NAMALWA (cell line): ENCODE data around the gene NLGN1.

Experiments used
- DNase-seq: peaks from one replicate; pipeline ENCODE4 v3.0.0-alpha.2; 2015; ENCODE audit warnings: low spot score

Gene NLGN1

DNA sequence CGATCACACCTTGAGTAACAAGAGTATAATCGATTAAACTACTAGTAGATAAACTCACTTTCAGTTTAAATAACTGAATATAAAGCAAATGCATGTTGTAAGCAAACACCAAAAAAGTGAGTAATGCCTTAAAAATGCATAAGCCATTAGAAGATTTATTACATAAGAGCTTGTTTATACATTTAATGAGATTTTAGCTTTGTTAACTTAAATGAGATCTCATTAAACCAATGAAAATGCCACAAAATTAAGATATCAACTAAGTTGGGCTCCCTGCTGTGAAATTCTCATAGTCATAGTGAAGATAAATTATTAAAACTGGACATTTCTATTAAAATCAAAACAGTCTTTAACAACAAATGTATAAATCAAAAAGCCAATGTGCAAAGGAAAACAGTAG is 701.2 kb downstream of the NLGN1 start:
- DNase-seq = no peak

DNA sequence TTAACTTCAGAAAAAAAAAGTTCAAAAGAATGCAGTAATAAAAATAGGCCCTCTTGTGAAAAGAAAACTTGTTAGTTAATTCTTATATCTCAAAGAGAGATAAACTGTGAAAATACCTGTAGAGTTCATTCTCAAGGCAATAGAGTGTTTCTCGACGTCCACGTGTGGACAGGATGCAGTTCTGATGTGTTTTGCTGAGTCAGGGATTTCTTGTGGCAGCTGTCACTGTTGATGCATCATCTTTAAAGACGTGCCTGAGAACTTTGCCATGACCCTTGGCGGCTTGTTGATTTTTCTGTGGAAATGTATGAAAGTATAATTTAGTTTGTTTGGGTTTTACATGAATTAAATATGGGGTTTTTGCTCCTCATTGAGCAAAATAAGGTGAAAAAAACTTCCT is 702.2 kb downstream of the NLGN1 start:
- DNase-seq = no peak

DNA sequence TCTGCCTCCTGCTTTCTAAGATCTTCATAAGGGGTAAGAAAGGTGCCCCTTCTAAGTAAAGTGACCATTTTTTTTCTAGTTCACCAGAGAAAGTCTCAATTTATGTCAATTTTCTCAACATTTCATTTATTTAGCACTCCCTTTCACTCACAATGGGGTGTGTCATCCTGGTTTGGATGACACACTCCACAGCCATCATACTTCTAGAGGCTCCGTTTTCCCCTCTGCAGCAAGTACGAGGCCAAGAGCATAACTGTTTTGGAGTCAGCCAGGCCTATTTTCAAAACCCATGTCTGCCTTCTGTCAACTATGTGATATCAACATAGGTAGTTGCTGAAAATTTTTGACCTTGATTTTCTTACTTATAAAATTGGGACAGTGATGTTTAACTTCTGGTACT is 703.2 kb downstream of the NLGN1 start:
- no peak for DNase-seq

DNA sequence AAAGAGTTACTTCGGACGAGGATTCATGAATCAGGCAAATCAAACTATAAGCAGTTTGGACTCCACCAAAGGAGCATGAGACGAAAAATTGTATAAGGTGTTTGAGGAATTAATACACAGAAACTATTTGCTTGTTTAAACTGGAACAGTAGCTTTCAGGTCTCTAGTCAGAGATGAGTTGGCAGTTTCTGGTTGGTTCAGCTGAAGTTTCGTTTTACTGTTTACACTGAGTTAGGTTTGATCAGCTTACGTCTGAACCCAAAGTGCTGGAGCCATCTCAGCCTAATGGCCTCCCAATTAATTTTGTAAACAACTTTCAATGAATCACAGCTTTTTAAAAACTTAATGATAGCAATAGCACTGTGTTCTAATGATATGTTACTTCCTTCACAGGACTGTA is 703.7 kb downstream of the NLGN1 start:
- DNase-seq = no peak

DNA sequence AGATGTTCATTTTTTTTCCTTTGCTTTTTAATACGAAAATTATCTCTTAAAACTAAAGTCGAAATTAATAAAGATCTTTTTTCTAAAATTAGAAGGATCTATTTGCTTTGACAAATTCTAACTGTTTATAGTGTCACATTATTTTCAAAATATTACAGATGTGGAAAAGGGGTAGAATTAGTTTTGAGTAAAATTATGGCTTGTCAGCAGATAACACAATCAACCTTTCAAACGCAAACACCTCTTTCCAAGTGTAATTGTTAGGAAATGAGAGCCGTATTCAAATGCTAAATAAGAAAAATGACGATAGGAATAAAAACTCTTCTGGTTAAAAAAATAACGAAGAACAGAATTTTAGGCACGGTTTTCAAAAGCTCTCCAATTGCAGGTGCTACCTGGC is 704.7 kb downstream of the NLGN1 start:
- DNase-seq = no peak

DNA sequence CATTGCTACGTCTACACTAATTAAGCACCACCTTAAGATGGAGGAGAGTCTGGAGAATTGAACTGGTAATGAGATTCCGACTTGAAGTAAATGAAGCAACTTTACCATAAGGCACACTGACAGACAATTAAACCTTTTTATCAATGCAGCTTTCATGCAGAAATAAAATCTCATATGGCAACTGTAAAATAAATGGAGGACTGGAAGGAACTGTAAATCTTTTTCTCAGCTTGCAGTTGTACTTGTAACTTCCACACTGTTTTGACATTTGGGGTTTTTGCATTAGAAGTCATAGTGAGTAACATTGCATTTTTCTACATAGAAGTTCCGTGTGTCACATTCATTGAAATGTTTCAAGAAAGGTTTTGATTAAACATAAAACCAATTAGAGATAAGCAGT is 705.3 kb downstream of the NLGN1 start:
- DNase-seq = no peak

DNA sequence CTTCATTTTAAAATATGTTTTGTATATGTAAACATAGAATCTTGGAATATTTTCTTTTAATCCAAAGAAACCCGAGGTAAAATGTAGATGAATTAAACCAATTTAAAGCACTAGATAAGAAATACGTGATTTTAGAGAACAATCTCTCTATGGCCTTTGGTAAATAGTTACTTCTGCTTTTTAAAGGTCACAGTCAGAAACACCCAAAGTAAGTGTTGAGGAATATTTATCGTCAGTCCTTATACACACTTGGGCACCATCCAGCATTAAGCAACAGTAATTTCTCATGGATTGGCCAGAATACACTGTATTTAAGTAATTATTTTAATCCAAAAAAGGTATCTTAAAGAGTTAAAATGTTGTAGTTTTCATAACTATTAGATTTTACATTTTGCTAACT is 713.2 kb downstream of the NLGN1 start:
- DNase-seq = no peak

DNA sequence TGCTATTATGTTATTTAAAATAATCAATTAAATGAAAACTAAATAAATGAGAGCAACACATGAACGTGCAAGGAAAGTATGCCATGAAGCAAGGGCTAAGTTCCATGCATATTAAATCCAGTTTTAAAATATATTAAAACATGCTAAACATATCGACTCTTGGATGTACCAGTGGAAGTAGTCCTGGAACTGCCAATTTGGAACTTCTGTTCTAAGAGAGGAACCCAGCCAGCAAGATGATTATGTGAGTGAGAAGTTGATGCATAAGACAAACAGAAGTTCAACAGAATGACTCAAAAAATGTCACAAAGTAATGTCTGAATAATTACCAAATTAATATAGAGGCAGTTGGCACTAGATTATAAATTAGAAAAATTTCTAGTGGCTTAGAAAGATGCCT is 714.2 kb downstream of the NLGN1 start:
- DNase-seq = no peak

DNA sequence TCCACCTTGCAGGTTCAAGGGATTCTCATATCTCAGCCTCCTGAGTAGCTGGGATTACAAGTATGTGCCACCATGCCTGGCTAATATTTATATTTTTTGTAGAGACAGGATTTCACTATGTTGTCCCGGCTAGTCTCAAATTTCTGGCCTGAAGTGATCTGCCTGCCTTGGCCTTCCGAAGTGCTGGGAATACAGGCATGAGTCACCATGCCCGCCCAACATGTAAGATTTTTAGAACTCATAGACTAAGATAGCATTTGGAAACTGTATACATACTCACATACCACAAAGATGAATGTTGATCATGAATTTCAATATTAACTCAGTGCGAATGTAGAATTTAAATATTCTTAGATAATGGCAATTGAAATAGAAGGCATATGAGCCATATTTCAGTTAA is 718.9 kb downstream of the NLGN1 start:
- no peak for DNase-seq

DNA sequence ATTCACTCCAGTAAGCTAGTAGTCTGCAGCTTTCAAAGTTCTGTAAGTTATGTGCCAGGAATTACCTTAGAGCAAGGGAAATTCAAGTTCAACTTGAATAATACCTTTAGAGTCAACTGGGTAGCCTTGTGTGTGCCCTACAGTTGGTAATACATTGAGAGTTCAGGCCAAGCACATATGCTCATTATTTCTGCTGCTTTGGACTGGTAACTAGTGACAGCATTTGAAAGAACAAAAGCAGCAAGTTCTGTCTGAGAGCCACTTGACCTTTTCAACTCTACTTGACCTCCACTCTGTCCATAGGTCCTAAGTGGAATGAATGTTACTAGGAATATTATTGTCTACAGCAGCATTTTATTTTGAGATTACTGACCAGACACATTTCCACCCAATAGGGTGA is 723.5 kb downstream of the NLGN1 start:
- no peak for DNase-seq

DNA sequence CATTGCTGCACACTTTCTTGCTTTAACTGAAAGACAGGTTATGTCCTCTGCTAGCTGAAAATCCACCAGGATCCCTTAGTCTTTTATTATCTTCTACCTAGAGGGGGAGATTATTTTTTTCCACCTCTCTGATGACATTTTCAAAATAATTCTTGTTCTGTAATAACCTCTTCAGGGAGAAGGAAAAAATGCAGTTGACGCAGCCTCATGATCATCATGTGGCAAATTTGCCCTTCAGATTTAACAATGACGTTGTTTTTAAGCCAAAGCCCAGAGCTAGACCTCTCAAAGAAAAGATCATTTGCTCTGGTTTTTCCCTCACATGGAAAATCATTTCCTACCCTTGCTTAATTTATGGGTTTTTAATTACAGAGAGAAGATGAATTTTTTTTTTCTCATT is 724.9 kb downstream of the NLGN1 start:
- no peak for DNase-seq

DNA sequence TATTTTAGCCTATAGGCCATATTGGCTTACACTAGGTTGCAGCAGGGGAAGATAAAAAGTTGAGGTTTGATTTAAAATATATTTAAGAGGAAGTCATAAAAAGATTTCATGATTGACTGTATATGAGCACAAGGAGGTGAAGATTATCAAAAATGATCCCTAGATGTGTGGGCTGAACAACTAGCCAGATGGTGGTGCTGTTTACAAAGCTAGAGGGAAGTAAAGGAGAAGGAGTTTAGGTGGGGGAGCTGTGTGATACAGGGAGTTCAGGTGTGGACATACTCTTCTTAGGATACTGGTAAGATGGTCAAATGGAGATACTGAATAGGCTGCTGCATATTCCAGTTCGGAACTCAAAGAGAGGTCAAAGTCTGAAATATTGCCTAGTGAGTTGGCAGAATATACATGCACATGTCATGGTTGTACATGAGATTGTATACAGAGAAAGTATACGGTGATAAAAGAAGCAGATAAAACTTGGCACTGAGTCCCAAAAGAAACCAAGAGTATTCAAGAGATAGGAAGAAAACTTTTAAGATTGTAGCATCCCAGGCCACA is 727.8 kb downstream of the NLGN1 start:
- DNase-seq = peak; percentile 43

DNA sequence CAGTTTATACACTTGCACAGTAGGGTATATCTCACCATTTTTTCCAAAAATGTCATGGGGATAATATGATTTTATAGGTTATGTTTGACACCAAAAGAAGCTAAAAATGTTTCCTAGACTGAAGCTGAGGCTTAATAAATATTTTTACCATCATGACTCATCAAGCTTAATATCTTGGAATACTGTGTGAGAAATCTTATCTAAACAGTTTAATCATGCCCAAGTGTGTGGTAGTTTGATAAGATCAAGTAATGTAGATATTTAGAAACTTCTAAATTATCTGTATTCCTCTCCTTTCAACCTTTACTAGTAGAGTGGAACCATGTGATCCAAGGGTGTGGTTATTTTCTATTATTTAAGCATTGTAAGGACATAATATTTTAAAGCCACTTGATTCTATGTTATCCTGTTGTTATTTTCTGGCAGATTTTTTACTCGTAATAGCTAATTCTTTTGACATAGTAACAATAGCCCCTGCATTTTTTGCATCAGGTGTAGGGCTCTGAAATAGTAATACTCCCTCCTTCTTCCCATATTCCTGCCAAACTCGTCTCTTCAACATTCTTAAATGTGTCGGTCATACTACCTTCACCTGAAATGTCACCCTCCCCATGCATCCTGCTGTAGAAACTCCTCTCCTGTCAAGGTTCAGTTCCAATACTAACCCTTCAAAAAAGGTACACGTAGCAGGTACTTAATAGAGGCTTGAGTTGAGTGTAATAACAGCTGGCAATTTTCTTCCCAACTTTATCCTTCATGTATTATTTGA is 729.6 kb downstream of the NLGN1 start:
- no peak for DNase-seq

DNA sequence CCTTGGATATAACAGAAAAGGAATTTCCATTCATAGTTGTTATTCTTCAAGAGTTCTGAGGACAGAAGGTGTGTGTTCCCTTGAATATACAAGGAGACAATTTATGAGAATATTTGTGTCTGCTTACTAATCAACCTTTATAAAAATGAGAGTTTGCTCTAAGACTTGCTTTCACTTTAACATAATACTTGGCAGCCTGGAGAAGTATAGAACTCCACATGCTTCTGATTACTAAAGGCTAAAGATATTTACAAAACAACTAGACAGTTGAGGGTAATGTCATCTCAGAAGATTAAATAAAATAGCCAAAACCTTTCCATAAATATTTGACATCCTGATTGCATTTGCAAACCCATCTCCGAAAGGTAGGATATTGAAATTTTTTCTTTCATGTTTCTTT is 734.5 kb downstream of the NLGN1 start:
- no peak for DNase-seq

DNA sequence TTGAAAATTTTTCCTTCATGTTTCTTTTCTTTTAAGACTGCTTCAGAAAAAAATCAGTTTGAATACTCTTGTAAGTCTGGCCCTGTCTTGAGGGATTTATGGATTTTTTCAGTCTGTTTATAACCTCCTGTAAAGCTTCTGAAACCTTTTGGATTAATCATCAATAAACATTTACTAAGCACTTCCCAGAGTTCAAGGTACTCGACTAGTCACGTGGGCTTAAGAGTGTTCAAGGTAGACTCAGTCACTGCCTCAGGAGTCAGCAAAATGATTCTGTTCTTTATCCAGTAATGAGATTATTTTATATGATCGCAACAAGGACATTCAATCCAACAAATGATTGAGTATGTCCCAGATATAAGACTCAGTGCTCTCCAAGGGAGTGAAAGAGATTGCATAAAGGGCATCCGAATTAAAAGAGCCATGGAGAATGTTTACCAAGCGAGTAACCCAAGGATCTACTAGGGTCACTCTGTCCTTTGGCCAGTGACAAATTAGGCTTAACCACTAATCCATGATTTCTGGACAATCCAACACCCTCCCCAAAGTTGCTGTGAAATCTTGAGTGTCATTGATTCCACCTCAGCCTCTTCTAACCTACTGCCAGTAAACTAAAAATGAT is 735.0 kb downstream of the NLGN1 start:
- DNase-seq = no peak

DNA sequence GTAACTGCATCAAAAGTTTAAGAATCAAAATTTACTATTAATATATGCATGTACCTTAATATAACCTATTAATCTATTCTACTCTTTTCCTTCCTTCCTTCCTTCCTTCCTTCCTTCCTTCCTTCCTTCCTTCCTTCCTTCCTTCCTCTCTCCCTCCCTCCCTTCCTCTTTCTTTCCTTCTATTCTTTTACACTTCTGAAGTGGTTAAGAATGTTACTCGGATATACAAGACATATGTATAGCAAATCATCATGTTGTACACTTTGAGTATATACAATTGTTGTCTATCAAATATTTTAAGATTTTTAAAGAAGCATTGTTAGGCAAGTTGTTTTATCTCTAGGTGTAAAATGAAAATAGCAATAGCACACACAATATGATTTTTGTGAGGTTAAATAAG is 748.5 kb downstream of the NLGN1 start:
- no peak for DNase-seq

DNA sequence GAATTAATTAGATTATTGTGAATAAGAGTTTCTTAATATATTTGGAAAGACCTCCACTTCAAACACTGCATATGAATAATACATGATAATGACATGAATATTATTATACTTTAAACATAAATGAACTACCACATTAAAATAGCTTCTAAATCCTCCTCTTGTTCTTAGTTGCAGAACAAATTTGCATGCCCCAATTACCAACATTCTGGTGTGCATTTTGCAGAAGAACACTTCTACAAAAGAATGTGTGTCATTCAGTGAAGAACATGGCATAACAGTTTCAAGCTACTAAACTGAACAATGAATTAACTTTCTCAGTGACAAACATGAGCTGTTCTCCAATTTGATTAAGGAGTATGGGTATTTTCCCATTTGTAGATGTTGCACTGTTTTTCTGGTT is 750.3 kb downstream of the NLGN1 start:
- no peak for DNase-seq

DNA sequence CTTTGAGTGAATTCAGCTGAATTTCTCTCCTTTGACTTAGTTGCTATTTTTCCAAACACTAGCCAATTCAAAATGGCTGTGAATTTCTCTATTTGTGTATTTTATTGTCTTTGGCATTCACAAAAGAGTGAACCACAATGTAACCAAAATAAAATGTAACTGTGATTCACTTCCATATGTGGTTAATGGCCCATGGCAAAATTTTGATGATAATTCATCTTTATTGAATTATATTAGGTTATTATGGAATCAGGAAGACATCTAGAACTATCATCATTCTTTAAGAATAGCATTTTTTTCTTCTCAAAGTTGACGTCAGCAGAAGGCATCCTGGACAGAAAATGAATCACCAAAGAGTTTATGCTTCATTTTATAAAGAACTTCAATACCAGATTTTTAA is 756.3 kb downstream of the NLGN1 start:
- no peak for DNase-seq

DNA sequence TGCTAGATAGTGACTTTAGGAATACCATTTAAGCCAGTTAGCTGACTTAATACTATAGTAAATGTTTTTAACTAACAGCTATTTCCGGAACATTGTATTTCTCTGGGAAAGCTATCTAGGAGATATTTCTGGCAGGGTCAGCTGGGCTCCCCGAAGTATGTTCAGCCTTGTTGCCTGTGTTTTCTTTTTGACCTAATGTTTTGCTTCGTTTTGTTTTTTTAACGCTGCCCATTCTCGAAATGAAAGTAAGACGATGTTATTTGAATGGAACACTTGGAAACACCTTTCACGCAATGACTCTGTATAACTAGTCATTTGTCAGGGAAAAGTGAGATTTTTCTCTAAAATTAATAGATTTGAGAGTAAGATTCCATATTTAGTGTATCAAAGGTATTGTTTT is 758.7 kb downstream of the NLGN1 start:
- DNase-seq = no peak

DNA sequence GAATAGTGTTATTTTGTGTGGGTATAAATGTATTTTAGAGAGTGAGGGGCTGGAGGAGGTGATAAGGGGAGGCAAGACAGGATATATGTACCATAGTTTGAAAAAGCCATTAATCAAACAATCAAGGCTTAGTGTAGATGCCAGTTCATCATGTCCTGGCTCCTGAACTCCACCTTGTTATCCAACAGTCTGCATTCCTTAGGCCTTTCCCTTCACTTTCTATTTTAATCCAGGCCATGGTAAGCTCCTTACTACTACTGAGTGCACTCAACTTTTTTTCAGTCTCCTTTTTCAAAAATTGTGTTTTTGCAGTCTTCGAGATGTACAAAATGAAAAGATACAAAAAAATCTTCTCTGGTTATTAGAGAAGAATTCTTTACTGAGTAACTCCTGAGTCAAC is 761.1 kb downstream of the NLGN1 start:
- DNase-seq = no peak

DNA sequence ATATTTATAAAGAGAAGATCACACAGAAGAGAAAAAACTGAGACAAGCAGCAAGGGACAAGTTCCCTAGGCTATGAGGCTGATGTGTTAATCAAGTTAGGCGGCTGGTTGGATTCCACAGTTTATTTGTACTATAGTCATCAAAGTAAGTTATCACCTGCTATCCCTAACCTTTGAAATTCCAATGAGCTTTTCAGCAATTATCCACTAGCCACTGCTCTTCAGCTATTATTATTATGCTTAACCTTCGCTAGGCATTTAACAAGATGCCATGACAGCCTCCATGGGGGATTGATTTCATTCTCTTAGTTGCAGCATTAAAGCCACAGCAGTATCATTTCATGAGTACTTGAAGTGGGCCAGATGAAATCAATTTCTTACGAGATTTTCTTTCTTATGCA is 762.1 kb downstream of the NLGN1 start:
- no peak for DNase-seq

DNA sequence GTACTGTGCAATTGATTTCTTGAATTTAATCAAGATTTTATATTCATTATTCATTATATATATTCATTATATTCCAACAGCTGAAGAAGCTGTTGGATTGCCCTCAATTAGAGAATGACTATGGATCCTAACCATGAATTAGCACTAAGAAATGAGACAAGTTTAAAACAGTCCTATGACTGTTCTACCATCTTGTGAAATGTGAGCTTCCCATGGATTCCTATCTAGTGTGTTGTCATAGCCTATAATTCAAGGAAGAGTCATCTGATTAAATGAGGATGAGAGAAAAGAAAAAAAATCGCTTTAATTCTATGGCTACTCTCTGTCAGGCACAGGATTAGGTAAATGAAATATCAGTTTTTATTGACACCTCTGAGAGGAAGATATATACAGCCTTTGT is 765.0 kb downstream of the NLGN1 start:
- DNase-seq = no peak

DNA sequence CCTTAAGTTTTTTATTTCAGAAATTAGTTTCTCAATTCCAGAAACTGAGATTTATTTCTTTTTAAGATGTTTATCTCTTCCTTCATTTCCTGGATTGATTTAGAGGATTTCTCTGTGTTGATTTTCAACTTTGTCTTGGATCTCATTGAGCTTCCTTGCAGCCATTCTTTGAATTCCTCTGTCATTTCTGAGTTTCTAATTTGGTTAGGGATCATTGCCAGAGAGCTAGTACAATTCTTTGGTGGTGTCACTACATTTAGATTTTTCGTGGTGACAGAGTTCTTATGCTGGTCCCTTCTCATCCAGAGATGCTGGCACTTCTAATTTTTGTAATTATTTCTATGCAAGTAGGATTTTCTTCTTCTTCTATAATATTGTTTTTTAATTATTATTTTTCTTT is 770.5 kb downstream of the NLGN1 start:
- no peak for DNase-seq
